Measurements from ENCODE around the gene ADH1A. TPM values are rescaled to one million over a fixed set of nuclear protein-coding genes. Genes with fewer than 3 reads are reported as not detected.

ADH1A gene
- total RNA-seq, 2 donors from 2014 or later = 0.99 TPM; not detected in 1

Other genes starting within 250 kb of the ADH1A start
- gene ADH5, start 202.2 kb downstream of the ADH1A start, total RNA-seq = 100 to 1,000 TPM; 149 to 180 TPM
- gene ADH4, start 146.7 kb downstream of the ADH1A start, total RNA-seq = under 1 TPM; 0.27 to 0.92 TPM
- under 1 TPM in 1 of 2 donors, not detected in 1; 0.41 TPM for gene ADH6, start 71.7 kb downstream of the ADH1A start, total RNA-seq
- gene ADH1B, start 30.4 kb upstream of the ADH1A start, total RNA-seq = 1,000 to 10,000 TPM; 1,169 to 1,563 TPM
- gene ADH1C, start 61.8 kb upstream of the ADH1A start, total RNA-seq = 1 to 10 TPM; 4.5 to 5.4 TPM
- gene ADH7, start 144.4 kb upstream of the ADH1A start, total RNA-seq = not detected
- not detected for gene C4orf17, start 220.0 kb upstream of the ADH1A start, total RNA-seq

Measured in thoracic aorta (tissue), 2 donors.